ENCODE results near the gene CNN2. TPM values are rescaled to one million over a fixed set of nuclear protein-coding genes. Genes with fewer than 3 reads are reported as not detected.

The CNN2 gene
- total and polyA plus RNA-seq, 2 of the 13 experiments (the other 11 are each of a cell fraction or from before 2014, with no cell fraction given): 63.6 to 70.0 TPM

DNA sequence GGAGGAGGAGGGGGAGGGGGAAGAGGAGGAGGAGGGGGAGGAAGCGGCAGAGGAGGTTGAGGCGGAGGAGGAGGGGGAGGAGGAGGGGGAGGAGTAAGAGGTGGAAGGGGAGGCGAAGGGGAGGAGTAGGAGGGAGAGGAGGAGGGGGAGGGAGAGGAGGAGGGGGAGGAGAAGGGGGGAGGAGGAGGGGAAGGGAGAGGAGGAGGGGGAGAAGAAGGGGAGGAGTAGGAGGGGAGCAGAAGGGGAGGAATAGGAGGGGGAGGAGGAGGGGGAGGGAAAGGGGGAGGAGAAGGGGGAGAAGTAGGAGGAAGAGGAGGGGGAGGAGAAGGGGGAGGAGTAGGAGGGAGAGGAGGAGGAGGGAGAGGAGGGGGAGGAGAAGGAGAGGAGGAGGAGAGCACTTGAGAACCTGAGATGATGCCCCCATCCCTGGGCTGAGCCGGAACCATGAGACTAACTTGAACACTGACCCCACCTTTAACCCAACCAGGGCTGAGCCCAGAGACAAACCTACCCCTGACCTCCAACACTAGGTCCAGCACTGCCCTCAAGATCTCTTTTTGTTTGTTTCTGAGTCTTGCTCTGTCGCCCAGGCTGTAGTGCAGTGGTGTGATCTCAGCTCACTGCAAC, 26.1 kb downstream of the CNN2 start:
- in situ Hi-C loops (cut with HindIII; ENCODE audit: extremely low pct_ligation_motif_present, low pct_unique_long_range_greater_than_20kb): no loop called here
- H3K27me3 ChIP-seq (ENCODE audit: control insufficient read depth in 1 of 2, insufficient read depth in 2 of 2, low read length in 2 of 2): no peaks in the 10 kb centered on the region
- peaks cover 24% of the 10 kb centered on the region for H3K4me1 ChIP-seq (ENCODE audit: insufficient read depth, low read length)
- peak overlapping the region; percentile 75 for H3K27ac ChIP-seq (ENCODE audit: extremely low read length, insufficient read depth, low read length)
- no peaks in the 10 kb centered on the region for H3K79me2 ChIP-seq (ENCODE audit: insufficient read depth, low read length)
- DNase-seq (ENCODE audit: low spot score): no peak
- intact Hi-C loops (cut with micrococcal nuclease; ENCODE audit: unreplicated experiment): loop anchor here (10.0 kb wide), 1 partner anchor 52 kb away; the partner anchor contains the start of gene GPX4
- H3K9ac ChIP-seq (ENCODE audit: insufficient read depth, low read depth, low read length): no peak overlapping the region
- BruUV-seq (replicated peaks): no TSS peak
- H4K20me1 ChIP-seq (ENCODE audit: insufficient read depth, low read length): no peaks in the 10 kb centered on the region
- CTCF ChIA-PET (ENCODE audit: low intra/inter-chr PET ratio, low total read pairs): no interaction called here
- H3K4me2 ChIP-seq (ENCODE audit: low read depth, low read length): peak overlapping the region; percentile 85; the same call in 1 of the 2 replicates
- peak overlapping the region in 1 of 3 experiments; percentile 64; a peak in 2 of 6 replicates for H3K4me3 ChIP-seq (replicated peaks in 1 of 3; ENCODE audit: insufficient read depth in 1 of 3, low read depth in 2 of 3, low read length in 3 of 3)
- no peak for FAIRE-seq
- peaks cover 9 to 33% of the 10 kb centered on the region in 2 experiments; a peak in 4 of 5 replicates for H3K36me3 ChIP-seq (replicated peaks in 1 of 2; ENCODE audit: control insufficient read depth in 1 of 2, insufficient read depth in 2 of 2, low read length in 2 of 2)
- H2AFZ ChIP-seq (ENCODE audit: low read length): no peak overlapping the region
- POLR2A ChIA-PET: interaction anchor here (0.8 to 1.9 kb wide), 6 partner anchors 11 to 50 kb away, joined by 3 to 9 read pairs (median 6); partner anchors contain the start of gene ARHGAP45
- no peaks in the 10 kb centered on the region for H3K9me3 ChIP-seq (ENCODE audit: low read length)
- TF ChIP-seq PRDM15 (CRISPR knock-in tag; IDR thresholded peaks at IDR 0.05) (no peak), ZNF121 (CRISPR knock-in tag; IDR thresholded peaks at IDR 0.05) (0 out of 2 replicates have a peak, but pooled peaks have one; percentile 12), HNRNPK (IDR thresholded peaks at IDR 0.05; ENCODE audit: low read depth, low read length, poor library complexity, severe bottlenecking) (peak; percentile 79), ZNF263 (CRISPR knock-in tag; IDR thresholded peaks at IDR 0.05) (peak; percentile 66)
- no peak for ATAC-seq
- WGBS (ENCODE audit: low lambda C conversion rate): 78% methylated on average over 5 of the region's 5 CpGs

Data from HepG2 (cell line).